SK-N-MC (cell line): ENCODE measurements around the gene GOLGA8M.
"Not testable (repeated sequence)": the region's sequence is repeated elsewhere in the genome, so short reads cannot be mapped to it uniquely, and the experiment has no call there.

ENCODE experiments used
- EZH2 ChIP-seq: fragments of 200-600 bp; sonication (generic); IDR thresholded peaks from one replicate; pipeline ENCODE4 v1.6.1; 2017; ENCODE audit warnings: antibody characterized with exemption
- POLR2AphosphoS5 ChIP-seq: IDR thresholded peaks from 2 replicates; pipeline ENCODE4 v1.6.1; 2012; ENCODE audit warnings: mild to moderate bottlenecking, low read depth, low read length, borderline replicate concordance

DNA sequence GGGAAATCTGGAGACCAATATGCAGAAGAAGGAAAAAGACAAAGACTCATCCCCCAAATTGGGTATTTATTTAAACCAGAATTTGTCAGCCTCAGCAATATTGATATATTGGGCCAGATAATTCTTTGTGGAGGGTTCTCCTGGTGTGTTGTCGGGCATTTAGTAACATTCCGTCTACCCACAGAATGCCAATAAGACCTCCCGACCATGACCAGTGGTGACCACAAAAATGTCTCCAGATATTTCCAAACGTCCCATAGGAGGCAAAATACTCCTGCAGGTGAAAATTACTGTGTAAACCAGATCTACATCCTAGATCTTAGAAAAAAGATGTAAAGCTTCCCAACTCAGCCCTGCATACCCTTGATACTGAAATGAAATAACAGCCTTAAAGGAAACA lies 2.0 kb upstream of the GOLGA8M start:
- not testable (repeated sequence) for TF ChIP-seq POLR2AphosphoS5, EZH2
